HEK293 (cell line): ENCODE data around the gene AXIN1.
"Not testable (repeated sequence)": the region's sequence is repeated elsewhere in the genome, so short reads cannot be mapped to it uniquely, and the experiment has no call there.

Experiments
- CTCF ChIA-PET: fragments of 350-600 bp; formaldehyde crosslinking; extraction: SDS; loops from one replicate; lab custom pipeline; 2021; ENCODE audit warnings: antibody characterized with exemption; lab: Yijun Ruan, JAX
- POLR2A ChIA-PET: fragments of 300-600 bp; formaldehyde crosslinking; extraction: SDS; loops from one replicate; lab custom pipeline; 2020; ENCODE audit warnings: antibody characterized with exemption, inconsistent platforms; lab: Yijun Ruan, JAX
- H3K27ac ChIP-seq: fragments of 200-500 bp; sonication (Bioruptor generic); 2 replicates; pipeline ENCODE4 v1.5.1; 2014; ENCODE audit warnings: low read depth, low read length, control low read depth, inconsistent platforms; ENCODE audit errors: extremely low read depth
- H3K36me3 ChIP-seq, 2 experiments: fragments of 200-500 bp in 1 of 2; sonication (Bioruptor generic) in 1 of 2; 1 replicate in 1 of 2; 2 replicates in 1 of 2; pipeline ENCODE4 v1.5.1; 2014 to 2017; ENCODE audit warnings: inconsistent platforms in 2 of 2, low read length in 2 of 2; ENCODE audit not compliant: control insufficient read depth in 2 of 2, insufficient read depth in 1 of 2
- H3K4me1 ChIP-seq: fragments of 200-500 bp; sonication (Bioruptor generic); 2 replicates; pipeline ENCODE4 v1.5.1; 2014; ENCODE audit warnings: mild to moderate bottlenecking, low read length, inconsistent platforms; ENCODE audit not compliant: control insufficient read depth, insufficient read depth
- H3K4me3 ChIP-seq: 2 replicates; pipeline ENCODE4 v1.5.1; 2011; ENCODE audit warnings: low read depth, mild to moderate bottlenecking, control low read depth, low read length, moderate library complexity
- H3K9me3 ChIP-seq: fragments of 200-500 bp; sonication (Bioruptor generic); 2 replicates; pipeline ENCODE4 v1.5.1; 2014; ENCODE audit warnings: low read depth, low read length, inconsistent platforms; ENCODE audit not compliant: control insufficient read depth, insufficient read depth
- HIC1 ChIP-seq: fragments of 450-650 bp; formaldehyde crosslinking; IDR thresholded peaks from 2 replicates; pipeline ENCODE4 v1.5.1; 2016; ENCODE audit warnings: missing biosample characterization, missing genetic modification characterization
- KLF16 ChIP-seq: fragments of 450-650 bp; formaldehyde crosslinking; IDR thresholded peaks from 2 replicates; pipeline ENCODE4 v1.5.1; 2017; ENCODE audit warnings: missing biosample characterization, missing genetic modification characterization
- SCRT1 ChIP-seq: fragments of 450-650 bp; formaldehyde crosslinking; IDR thresholded peaks from 2 replicates; pipeline ENCODE4 v1.5.1; 2016; ENCODE audit warnings: missing biosample characterization, missing genetic modification characterization, borderline replicate concordance
- ZNF423 ChIP-seq: fragments of 450-650 bp; formaldehyde crosslinking; IDR thresholded peaks from 2 replicates; pipeline ENCODE4 v1.5.1; 2016; ENCODE audit warnings: missing biosample characterization, missing genetic modification characterization
- ZNF580 ChIP-seq: fragments of 450-650 bp; formaldehyde crosslinking; IDR thresholded peaks from 2 replicates; pipeline ENCODE4 v1.5.1; 2016; ENCODE audit warnings: missing biosample characterization, missing genetic modification characterization
- ZNF600 ChIP-seq: fragments of 450-650 bp; formaldehyde crosslinking; IDR thresholded peaks from 2 replicates; pipeline ENCODE4 v1.5.1; 2016; ENCODE audit warnings: missing biosample characterization, missing genetic modification characterization
- ZNF768 ChIP-seq: fragments of 450-650 bp; formaldehyde crosslinking; IDR thresholded peaks from 2 replicates; pipeline ENCODE4 v1.5.1; 2018; ENCODE audit warnings: missing biosample characterization, mild to moderate bottlenecking, missing genetic modification characterization
- ZSCAN16 ChIP-seq: fragments of 450-650 bp; formaldehyde crosslinking; IDR thresholded peaks from 2 replicates; pipeline ENCODE4 v1.5.1; 2016; ENCODE audit warnings: missing biosample characterization, missing genetic modification characterization
- ZSCAN5A ChIP-seq: fragments of 450-650 bp; formaldehyde crosslinking; IDR thresholded peaks from 2 replicates; pipeline ENCODE4 v1.5.1; 2016; ENCODE audit warnings: missing biosample characterization, missing genetic modification characterization

AXIN1 gene

GRCh38 chr16:336269-336668 lies 16.3 kb downstream of the AXIN1 start (continued):
- TF ChIP-seq SCRT1 (tag by site-specific recombination): no peak

- H3K4me3 ChIP-seq, H3K27ac ChIP-seq, H3K4me1 ChIP-seq, H3K9me3 ChIP-seq, CTCF ChIA-PET, POLR2A ChIA-PET, H3K36me3 ChIP-seq: not testable (repeated sequence)
- TF ChIP-seq HIC1 (peak; percentile 79), ZNF423 (tag by site-specific recombination) (0 out of 2 replicates have a peak, but pooled peaks have one; percentile 39), ZSCAN5A (tag by site-specific recombination) (peak; percentile 37; the same call in 1 of the 2 replicates)
These were observed 17.5 kb downstream of the AXIN1 start for GRCh38 chr16:334861-335632.

- H3K9me3 ChIP-seq, H3K4me1 ChIP-seq, H3K27ac ChIP-seq, H3K4me3 ChIP-seq, POLR2A ChIA-PET, H3K36me3 ChIP-seq, CTCF ChIA-PET: not testable (repeated sequence)
- TF ChIP-seq ZNF423 (tag by site-specific recombination): 0 out of 2 replicates have a peak, but pooled peaks have one; percentile 56
- peak; percentile 40; the same call in 1 of the 2 replicates for TF ChIP-seq HIC1
These were observed 18.2 kb downstream of the AXIN1 start for GRCh38 chr16:334164-334832.

- ChIA-PET CTCF (no interaction called here), POLR2A (no interaction called here)
- Histone ChIP-seq H3K4me3 (no peak overlapping the region), H3K36me3 (no peaks in the 10 kb centered on the region), H3K27ac (no peak overlapping the region), H3K9me3 (no peaks in the 10 kb centered on the region), H3K4me1 (peaks cover 9% of the 10 kb centered on the region)
- peak; percentile 82 for TF ChIP-seq ZNF600 (tag by site-specific recombination)
- peak; percentile 53; the same call in 1 of the 2 replicates for TF ChIP-seq ZSCAN5A (tag by site-specific recombination)
- 0 out of 2 replicates have a peak, but pooled peaks have one; percentile 49 for TF ChIP-seq ZNF580 (tag by site-specific recombination)
- no peak for TF ChIP-seq ZNF768
- TF ChIP-seq HIC1: peak; percentile 62; the same call in 1 of the 2 replicates
- no peak for TF ChIP-seq KLF16 (tag by site-specific recombination)
- 0 out of 2 replicates have a peak, but pooled peaks have one; percentile 67 for TF ChIP-seq ZSCAN16
These were observed 19.0 kb downstream of the AXIN1 start for GRCh38 chr16:333406-334094.

- CTCF ChIA-PET: interaction anchor here (0.6 to 0.9 kb wide), 2 partner anchors 78 to 265 kb away, joined by 4 to 6 read pairs; no protein-coding TSS in a partner anchor
- H3K36me3 ChIP-seq, H3K27ac ChIP-seq, H3K9me3 ChIP-seq, H3K4me1 ChIP-seq, H3K4me3 ChIP-seq: not testable (repeated sequence)
- POLR2A ChIA-PET: interaction anchor here (0.7 kb wide), 1 partner anchor 203 kb away, joined by 3 read pairs; no protein-coding TSS in a partner anchor
These were observed 21.2 kb downstream of the AXIN1 start for GRCh38 chr16:331181-331814.
